HG03354 (cell line): ENCODE measurements around the gene SH3PXD2A.

Experiments
- ATAC-seq: cut with Tn5 transposase; IDR thresholded peaks from one replicate; pipeline ENCODE4 v1.9.1; 2021; ENCODE audit warnings: mild to moderate bottlenecking; ENCODE audit not compliant: unreplicated experiment, poor library complexity, severe bottlenecking

SH3PXD2A gene

DNA sequence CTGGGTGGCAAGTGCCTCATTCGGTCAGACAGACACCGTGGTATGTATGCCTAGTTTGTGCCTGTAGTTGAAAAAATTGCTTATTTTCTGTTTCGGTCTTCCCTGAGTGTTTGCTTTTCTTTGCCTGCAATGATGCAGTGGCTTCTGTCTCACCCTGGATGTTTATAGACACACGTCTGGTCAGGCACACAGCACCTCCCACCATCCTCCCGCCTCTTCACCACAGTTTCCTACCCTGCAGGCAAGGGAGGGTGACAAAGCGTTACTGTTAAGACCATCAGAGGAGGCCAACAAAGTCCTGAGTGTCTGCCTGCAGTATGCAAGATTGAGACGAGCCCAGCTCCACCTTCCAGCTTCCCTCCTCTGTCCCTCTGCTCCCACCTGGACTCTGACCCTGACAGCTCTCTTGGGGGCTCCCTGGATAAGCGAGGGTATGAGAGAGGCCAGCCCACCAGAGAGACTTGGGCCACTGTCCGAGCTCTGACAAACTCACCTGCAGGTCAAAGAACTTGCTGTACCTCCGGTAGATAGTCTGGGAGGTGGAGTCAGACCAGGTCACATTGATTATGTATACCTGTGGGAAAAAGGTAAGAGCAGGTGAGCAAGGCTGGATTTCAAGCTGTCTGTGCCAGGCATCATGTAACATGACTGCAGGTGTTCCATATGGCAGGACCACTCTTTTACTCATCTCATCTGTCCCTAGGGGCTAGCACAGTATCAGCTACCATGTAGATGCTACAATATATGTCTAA, 54.4 kb downstream of the SH3PXD2A start:
- ATAC-seq = peak; percentile 75

GRCh38 chr10:103800089-103800488, 55.3 kb downstream of the SH3PXD2A start:
- no peak for ATAC-seq

GRCh38 chr10:103799341-103799740, 56.0 kb downstream of the SH3PXD2A start:
- ATAC-seq = no peak

- ATAC-seq = no peak
Measured at GRCh38 chr10:103798511-103798910, 56.9 kb downstream of the SH3PXD2A start.

DNA sequence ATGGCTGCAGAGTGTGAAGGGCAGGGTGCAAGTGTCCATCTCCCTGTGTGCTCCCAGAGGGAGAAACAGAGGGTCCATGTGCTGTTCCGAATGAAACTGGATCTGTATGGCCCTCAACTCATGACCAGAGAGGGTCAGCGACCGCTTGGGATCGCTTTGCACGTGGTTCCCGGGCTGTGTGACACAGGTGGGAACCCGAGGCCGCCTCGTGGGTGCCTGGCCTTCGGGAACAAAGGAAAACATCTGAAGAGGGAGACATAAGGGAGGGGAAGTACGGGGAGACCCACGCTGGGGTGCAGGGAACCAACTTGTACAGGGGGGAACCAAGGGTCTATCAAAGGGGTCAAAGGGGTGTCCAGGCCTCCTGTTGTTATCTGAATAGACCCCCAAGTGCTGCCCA, 57.5 kb downstream of the SH3PXD2A start:
- no peak for ATAC-seq

GRCh38 chr10:103795634-103796270, 59.6 kb downstream of the SH3PXD2A start:
- ATAC-seq = no peak

GRCh38 chr10:103794996-103795395, 60.4 kb downstream of the SH3PXD2A start:
- ATAC-seq = no peak

DNA sequence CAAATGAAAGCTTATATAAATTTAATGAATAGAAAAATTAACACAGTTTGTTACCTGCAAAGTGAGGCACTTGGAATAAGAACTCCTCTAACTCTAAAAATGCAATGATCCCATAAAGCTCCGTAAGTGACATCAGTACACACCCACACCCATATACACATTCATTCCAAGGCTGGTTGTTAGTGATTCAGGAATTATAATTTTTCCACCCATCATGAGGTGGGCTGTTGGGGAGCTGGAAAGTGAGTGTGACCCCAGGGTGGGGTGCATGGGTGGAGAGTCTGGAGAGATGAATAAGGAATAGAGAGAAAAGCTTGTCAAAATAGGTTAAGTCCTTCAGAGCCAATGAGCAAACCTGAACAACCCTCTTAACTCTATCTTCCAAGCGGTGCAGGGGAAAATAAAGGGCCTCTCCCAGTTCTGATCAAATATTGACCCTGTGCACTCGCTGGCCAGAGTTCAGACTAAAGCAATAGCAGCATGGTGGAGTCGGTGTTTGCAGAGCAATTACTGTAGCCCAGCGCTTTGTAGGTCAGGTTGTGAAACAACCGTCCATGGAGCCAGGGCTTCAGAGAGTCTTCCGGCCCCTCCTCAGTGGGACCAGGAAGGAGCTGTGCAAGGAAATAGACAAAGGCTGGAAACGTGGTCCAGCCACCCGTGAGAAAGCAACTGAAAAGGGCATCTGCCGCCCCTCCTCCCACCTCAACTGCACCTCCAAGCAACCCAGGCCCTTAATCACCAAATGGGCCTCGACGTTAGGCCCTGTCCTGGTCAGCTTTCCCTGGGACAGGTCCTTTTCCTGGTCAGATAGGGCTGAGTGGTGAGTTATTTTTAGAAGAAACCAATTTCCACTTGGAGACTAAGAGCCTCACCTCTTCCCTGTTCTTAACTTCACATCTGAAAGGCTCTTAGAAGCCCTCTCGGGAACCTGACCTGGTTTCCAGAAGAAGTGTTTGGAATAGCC, 61.2 kb downstream of the SH3PXD2A start:
- no peak for ATAC-seq

GRCh38 chr10:103793429-103793828, 61.9 kb downstream of the SH3PXD2A start:
- ATAC-seq = no peak

DNA sequence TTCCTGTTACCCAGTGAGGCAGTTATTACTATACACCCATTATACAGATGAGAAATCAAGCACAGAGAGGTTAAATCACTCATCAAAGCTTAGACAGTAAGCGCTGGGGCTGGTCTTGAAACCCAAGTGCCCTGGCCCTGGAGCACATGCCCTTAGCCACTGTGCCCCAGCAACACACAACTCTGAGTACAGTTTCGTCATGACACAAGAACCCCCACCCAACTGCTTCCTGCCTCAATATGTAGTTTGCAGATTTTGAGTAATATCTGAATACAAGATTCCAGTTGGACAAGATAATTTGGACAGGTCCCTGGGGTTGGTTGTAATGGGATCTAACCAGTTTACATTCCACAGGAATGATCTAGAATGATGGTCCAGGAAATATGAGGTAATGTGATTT, 62.8 kb downstream of the SH3PXD2A start:
- ATAC-seq = no peak

GRCh38 chr10:103791858-103792257, 63.5 kb downstream of the SH3PXD2A start:
- no peak for ATAC-seq

- no peak for ATAC-seq
Measured at GRCh38 chr10:103791291-103791690, 64.1 kb downstream of the SH3PXD2A start.

DNA sequence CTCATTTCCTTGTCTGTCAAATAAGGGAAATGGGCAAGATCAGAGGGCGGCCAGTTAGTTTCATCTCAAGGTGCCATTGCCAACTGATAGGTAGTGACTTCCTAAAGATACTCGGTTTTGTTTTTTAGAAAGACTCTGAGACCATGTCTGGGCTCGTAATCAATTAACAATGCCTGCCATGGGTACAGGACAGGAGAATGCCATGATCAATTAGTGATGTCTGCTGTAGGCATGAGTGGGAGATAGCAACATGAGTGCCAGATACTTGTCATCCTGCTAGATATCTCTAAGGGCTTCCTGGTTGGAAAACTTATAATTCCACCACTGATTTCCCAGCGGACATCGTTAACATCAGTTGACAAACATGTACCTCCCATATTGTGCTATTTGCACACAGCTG, 64.8 kb downstream of the SH3PXD2A start:
- ATAC-seq = no peak

DNA sequence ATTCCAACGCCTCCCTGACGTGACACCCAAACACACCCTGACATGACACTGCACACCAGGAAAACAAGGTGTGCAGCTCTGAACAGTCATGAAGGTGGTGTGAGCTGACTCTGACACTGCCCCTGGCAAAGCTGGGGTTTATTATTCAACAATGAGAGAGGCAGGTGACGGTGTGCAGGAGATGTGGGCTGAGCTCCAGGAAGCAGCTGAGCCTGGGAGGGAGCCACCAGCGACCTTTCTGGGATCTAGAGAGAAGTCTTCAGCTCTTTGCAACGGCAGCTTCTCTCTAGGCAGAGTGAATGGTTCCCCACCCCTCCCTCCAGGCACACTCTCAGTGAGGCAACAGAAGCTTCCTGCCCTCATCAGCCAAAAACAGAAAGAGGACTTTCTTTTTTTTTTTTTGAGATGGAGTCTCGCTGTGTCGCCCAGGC, 65.6 kb downstream of the SH3PXD2A start:
- ATAC-seq = no peak

DNA sequence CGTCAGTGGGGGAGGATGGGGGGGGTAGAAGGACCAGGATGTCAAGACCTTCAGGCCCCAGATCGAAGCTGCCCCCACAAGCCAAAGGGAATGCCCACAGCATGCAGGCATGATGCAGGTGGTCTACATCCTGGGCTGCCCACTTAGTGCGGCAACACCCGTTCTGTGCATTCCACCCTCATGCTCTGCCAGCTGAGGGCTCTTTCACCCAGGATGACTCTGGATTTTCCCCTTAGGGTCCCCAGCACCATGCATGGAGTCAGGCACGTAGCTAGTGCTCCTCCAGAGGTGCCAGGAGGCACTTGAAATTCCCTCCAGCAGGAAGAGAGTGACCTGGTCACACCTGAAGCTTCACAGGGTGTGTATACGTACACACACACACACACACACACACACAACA, 66.2 kb downstream of the SH3PXD2A start:
- no peak for ATAC-seq

DNA sequence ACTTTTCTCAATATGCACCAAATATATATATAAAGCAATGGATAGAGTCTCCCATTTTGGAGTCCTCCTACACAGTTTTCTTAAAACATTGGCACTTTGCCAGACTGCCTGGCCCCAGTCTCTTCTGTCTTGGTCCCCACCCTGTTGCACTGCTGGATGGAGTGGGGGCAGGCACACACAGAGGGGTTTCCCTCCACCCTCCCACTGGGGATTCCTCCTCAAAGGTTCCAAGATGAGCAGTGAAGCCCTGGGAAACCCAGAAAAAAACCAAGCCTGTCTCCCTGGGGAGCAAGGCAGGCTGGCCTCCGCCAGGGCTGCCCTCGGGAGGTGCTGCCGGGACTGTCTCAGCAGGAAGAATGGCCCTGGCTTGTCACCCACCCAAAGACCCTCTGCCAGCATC, 68.0 kb downstream of the SH3PXD2A start:
- ATAC-seq = no peak

DNA sequence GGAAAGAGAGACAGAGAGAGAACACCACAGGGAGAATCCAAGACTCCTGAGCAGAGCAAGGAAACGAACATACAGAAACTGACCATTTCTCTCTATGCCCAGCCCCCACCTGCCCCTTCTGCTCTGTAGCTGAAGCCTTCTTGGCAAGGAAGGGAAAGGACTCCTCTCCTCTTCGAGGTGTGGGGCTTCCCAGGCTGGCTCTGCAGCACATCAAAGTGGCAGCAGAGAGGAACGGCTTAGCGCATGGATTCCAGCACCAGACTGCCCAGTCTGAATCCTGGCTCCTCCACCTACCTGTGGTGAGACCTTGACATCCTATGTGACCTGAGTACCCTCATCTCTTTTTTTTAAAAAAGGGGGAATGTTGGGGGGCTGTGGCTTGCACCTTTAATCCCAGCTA, 69.4 kb downstream of the SH3PXD2A start:
- ATAC-seq = no peak

DNA sequence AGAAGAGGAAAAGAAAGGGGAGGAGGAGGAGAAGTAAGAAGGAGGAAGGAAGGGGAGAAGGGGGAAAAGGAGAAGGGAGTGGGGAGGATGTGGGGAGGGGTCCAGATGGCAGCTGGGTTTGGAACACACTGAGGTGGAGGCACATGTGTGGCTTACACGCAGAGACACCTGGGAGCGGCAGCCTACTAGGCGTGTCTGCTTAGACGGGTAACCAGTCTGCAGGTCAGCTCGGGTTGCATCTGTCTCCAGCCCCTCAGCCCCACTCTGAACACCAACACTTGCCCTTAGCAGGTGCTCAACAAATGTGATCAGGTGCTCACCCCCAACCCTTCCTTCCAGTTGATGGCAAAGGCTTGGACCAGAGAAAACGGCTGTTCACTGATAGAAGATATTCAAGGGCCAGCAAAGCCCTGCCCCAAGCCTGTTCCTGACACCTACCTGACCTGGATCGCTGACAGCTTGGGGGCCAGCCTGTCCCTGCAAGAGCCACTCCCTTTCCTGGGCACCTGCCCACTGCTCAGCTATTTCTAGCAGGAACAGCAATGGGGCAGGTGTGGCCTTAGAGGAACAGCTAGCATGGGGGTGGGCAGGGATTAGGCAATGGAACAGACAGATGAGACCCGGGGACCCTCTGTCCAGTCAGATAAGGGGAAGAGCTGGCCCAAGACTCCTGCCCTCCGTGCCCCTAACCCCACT, 70.5 kb downstream of the SH3PXD2A start:
- ATAC-seq = no peak

DNA sequence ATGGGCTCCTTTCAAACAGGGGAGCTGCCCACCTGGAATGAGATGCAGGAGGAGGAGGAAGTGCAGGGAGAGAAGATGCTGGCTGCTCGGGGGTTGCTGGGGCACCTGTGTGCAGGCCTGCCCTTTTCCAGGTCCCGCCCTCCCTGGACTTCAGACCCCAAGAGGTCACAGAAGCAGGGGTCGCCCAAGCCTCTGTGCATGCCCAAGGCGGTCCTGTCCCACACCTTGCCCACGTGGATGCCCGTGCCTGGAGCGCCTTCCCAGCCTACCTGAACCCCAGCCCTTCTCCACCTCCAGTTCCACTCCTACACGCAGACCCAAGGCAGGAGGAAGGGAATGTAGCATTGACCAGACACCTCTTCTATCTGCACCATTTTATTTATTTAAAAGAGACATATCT, 71.3 kb downstream of the SH3PXD2A start:
- no peak for ATAC-seq

- ATAC-seq = no peak
Measured at GRCh38 chr10:103783681-103784080, 71.7 kb downstream of the SH3PXD2A start.
